GM12865 (cell line): Measurements from ENCODE around the gene FBN1.

Experiments
- DNase-seq: peaks from one replicate; pipeline ENCODE4 v3.0.0; 2010; ENCODE audit warnings: low read depth
- H3K4me3 ChIP-seq: 2 replicates; pipeline ENCODE4 v1.5.1; 2011; ENCODE audit warnings: mild to moderate bottlenecking, low read depth, low read length, control low read depth
- TF ChIP-seq, protein P1 (sequence below): IDR thresholded peaks from 2 replicates; pipeline ENCODE4 v1.5.1; 2011; ENCODE audit warnings: low read length, control low read depth, low read depth, inconsistent platforms; ENCODE audit not compliant: insufficient read depth; ENCODE audit errors: missing control alignments

FBN1 gene

DNA sequence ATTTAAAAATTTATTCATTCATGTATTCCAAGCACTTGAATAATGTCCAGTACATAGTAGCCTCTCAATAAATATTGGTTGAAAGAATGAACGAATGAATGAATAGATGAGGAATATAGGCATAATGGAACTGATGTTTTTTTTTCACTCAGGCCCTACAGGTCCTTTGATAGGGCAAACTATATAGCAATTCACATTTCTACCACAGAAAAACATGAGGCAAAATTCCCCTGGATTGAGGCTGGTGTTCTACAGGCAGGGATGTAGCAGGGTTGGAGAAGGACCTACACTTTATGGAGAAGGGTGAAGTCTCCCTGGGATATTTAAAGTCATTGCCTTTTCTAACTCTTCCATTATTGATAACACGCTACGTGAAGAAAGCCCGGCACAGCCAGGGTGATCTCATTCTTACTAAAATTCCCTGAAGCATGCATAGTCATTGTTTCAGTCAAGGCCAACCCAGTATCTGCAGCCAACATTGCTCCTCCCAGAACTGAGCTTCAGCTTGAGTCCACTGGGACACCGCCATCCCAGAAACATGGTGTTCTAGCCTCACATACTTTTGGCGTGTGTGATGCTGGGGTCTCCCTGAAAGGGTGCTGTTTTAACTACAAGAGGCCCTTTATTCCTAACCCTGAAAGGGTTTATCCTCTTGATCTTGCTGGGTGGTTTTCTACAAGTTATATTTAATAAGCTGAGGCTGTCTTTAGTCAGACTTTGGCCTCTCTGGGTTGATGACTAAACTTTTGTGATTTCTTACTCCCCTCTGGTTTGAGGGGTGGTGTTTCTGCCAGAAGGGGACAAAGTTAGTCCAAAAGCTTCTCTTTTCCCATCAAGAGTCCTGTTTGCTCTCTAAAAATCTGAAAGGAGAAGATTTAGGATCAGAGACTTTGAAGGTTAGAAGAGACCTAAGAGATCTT is 25.9 kb upstream of the FBN1 start:
- TF ChIP-seq, protein P1, sequence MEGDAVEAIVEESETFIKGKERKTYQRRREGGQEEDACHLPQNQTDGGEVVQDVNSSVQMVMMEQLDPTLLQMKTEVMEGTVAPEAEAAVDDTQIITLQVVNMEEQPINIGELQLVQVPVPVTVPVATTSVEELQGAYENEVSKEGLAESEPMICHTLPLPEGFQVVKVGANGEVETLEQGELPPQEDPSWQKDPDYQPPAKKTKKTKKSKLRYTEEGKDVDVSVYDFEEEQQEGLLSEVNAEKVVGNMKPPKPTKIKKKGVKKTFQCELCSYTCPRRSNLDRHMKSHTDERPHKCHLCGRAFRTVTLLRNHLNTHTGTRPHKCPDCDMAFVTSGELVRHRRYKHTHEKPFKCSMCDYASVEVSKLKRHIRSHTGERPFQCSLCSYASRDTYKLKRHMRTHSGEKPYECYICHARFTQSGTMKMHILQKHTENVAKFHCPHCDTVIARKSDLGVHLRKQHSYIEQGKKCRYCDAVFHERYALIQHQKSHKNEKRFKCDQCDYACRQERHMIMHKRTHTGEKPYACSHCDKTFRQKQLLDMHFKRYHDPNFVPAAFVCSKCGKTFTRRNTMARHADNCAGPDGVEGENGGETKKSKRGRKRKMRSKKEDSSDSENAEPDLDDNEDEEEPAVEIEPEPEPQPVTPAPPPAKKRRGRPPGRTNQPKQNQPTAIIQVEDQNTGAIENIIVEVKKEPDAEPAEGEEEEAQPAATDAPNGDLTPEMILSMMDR, result no peak
- DNase-seq, result no peak
- no peak overlapping the region for H3K4me3 ChIP-seq

DNA sequence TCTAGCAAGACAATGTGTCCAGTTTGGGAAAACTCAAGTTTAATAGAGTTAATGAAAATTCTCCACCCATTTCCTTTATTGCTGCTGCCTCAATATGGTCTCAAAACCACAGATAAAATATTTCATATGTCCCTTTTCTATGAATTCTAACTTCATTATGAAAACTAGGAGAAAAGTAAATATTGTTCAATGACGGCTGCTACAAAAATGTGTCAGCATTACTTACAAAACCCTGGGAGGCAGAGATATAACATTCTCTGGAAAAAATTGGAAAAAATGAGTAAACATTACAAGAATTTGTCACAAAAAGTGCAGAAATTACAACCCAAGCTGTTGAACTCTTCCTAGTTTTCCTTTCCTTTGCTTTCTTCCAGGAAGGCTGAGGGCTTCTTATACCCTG is 22.2 kb upstream of the FBN1 start:
- DNase-seq, result no peak
- TF ChIP-seq, protein P1, result no peak

DNA sequence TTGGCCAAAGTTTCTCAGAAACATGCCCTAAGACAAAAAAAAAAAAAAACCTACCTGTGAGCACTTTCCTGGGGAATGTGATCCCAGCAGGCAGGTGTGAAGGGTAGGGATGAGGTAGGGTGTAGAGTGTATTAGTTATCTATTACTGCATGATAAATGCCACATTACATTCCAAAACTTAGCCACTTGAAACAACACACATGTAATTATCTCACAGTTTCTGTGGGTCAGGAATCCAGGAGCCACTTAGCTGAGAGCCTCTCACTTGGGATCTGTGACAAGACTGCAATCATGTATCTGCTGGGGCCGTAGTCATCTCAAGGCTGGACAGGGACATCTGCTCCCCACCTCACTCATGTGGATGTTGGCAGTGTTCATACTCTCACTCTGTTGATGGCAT is 18.9 kb upstream of the FBN1 start:
- DNase-seq, result no peak
- H3K4me3 ChIP-seq, result no peak overlapping the region
- TF ChIP-seq, protein P1, result no peak

More for the DNA sequence above, 22.2 kb upstream of the FBN1 start:
- no peak overlapping the region for H3K4me3 ChIP-seq

DNA sequence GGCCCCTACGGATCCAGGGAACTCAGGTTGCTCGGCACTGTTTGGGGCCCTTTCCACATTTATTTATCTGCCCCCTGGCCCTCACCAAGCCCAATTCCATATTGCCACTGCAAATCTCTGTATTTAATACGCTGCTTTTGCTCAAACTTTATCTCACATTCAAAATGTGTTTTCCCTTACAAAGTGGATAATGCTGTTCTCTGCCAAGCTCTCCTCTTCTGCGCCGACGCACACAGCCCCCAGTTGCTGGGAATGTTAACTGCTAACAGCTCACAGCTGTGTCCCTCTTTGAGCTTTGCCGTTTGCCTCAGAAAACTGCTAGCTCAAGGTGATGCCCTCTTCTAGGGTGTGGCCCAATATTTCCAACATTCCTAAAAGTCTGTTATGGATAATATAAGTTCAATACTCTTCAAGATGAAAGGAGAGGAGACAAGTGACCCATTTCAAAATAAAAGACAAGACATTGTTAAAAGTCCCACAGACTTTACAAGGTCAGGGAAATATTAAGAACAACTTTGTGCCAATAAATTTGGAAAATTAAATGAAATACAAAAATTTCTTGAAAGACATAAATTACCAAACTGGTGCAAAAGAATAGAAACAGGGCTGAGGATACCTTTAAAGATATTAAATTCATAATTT is 12.6 kb upstream of the FBN1 start:
- TF ChIP-seq, protein P1, result no peak
- no peak overlapping the region for H3K4me3 ChIP-seq
- DNase-seq, result no peak

DNA sequence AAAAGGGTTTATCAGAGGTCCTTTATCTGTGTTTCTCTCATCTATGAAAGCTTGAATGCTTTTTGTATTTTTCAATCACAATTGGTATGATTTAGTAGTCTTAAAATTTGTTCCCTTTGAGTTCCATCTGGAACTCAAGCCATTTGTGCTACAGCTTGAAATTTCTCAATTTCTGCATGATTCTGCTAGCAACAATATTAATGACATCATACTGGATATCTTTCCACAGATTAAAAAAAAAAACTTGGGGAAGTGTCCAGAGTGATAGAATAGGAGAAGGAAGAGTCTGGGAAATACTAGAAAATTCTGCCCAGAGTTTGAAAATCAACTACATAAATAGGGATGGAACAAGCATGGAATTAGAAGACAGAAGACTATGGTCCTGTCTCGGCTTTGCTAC is 9.3 kb upstream of the FBN1 start:
- H3K4me3 ChIP-seq, result no peak overlapping the region
- no peak for DNase-seq
- TF ChIP-seq, protein P1, result no peak

DNA sequence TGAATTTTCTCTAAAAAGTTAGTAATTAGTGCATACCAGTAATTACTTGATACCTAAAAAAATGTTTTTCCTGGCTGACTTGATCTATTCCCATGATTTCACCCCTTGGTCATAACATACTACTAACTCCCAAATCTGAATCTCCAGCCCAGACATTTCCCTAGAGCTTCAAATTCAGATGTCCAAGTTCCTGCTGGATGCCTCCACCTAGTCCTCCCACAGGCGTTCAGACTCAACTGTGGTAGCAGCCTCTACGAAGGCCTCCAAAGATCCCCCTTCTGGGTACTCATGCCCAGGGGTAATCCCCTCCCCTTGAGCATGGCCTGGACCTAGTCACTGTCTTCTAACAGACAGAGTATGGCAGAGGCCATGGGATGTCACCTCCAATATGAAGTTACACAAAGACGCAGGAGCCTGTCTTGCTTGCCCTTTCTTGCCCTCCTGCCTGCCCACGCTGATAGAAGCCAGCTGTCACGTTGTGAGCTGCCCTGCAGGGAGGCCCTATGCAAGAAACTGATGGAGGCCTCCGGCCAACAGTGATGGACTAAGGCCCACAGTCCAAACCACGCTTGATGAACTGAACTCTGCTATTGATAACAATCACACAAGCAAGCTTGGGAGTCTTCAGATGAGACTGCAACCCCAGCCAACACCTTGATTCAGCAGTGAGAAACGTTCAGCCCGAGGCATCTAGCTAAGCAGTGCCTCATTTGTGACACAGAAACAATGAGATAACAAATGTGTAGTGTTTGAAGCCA is 8.6 kb upstream of the FBN1 start:
- TF ChIP-seq, protein P1, result no peak
- no peak for DNase-seq
- H3K4me3 ChIP-seq, result no peak overlapping the region
